ENCODE measurements around the gene GABRA4.

GABRA4 gene

GRCh38 chr4:46979283-46979682, 14.1 kb downstream of the GABRA4 start:
- no peak overlapping the region for H3K4me3 ChIP-seq (ENCODE audit: low read length in 2 of 2)
- no peak overlapping the region for H3K9ac ChIP-seq (ENCODE audit: low read length in 2 of 2)
- no peak overlapping the region for H3K27ac ChIP-seq (ENCODE audit: low read length)
- no peaks in the 10 kb centered on the region for H3K27me3 ChIP-seq (ENCODE audit: control insufficient read depth in 1 of 2, insufficient read depth in 2 of 2, low read length in 2 of 2)
- H3K4me1 ChIP-seq (ENCODE audit: control insufficient read depth, insufficient read depth, low read length): no peaks in the 10 kb centered on the region
- no peaks in the 10 kb centered on the region for H3K9me3 ChIP-seq (ENCODE audit: control insufficient read depth in 2 of 2, low read length in 2 of 2)
- no peaks in the 10 kb centered on the region for H3K36me3 ChIP-seq (ENCODE audit: control insufficient read depth in 2 of 2, insufficient read depth in 2 of 2, low read length in 2 of 2)

DNA sequence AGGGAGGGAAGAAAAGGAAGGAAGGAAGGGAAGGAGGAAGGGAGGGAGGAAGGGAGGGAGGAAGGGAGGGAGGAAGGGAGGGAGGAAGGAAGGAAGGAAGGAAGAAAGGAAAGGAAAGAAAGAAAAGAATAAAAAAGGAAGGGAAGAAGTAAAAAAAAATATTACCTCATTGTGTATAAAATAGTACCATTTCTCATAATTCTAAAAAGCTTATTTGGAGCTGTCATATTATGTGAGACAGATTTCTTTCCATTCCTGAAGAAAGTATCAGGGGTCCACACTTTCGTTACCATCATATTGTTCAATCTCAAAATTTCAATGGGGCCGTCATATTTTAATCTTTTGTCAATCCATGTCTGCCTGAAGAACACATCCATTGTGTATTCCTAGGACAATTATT, 16.1 kb downstream of the GABRA4 start:
- no peaks in the 10 kb centered on the region for H3K9me3 ChIP-seq (ENCODE audit: control insufficient read depth in 2 of 2, low read length in 2 of 2)
- H3K4me1 ChIP-seq (ENCODE audit: control insufficient read depth, insufficient read depth, low read length): no peaks in the 10 kb centered on the region
- no peaks in the 10 kb centered on the region for H3K27me3 ChIP-seq (ENCODE audit: control insufficient read depth in 1 of 2, insufficient read depth in 2 of 2, low read length in 2 of 2)
- no peak overlapping the region for H3K4me3 ChIP-seq (ENCODE audit: low read length in 2 of 2)
- no peak overlapping the region for H3K27ac ChIP-seq (ENCODE audit: low read length)
- no peak overlapping the region for H3K9ac ChIP-seq (ENCODE audit: low read length in 2 of 2)
- H3K36me3 ChIP-seq (ENCODE audit: control insufficient read depth in 2 of 2, insufficient read depth in 2 of 2, low read length in 2 of 2): no peaks in the 10 kb centered on the region

DNA sequence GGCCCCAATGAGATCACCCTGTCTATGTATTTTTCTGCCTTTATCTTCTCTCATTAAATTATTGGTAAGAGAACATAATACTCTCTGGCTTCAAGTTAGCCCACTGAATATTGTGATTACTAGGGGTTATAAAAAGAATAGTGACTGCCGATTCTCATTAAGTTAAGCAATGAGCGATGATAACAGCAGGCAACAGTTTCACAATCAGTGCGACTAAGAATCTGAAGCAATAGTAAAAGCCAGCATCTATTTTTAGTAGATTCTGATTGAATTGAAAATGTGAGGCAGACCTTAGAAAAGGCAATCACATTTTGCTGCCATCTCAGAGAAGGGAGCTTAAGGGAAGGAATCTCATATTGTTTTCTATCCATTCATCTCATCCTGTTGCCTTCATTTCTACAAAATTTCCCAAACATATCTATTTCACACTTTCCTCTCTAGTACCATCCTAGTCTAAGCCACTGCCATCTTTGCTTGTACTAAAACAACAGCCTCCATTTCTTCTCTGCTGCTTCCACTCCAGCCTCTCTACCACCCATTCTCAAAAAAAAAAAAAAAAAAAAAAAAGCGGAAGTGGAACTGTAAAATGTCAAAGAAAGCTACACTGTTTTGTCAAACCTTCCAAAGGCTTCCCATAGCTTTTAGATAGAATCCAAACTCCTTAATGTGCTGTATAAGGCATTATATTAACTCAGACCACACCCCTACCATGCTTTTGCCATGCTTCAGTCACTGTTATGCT, 17.4 kb downstream of the GABRA4 start:
- H3K27ac ChIP-seq (ENCODE audit: low read length): no peak overlapping the region
- H3K9me3 ChIP-seq (ENCODE audit: control insufficient read depth in 2 of 2, low read length in 2 of 2): no peaks in the 10 kb centered on the region
- no peak overlapping the region for H3K9ac ChIP-seq (ENCODE audit: low read length in 2 of 2)
- no peaks in the 10 kb centered on the region for H3K36me3 ChIP-seq (ENCODE audit: control insufficient read depth in 2 of 2, insufficient read depth in 2 of 2, low read length in 2 of 2)
- no peaks in the 10 kb centered on the region for H3K4me1 ChIP-seq (ENCODE audit: control insufficient read depth, insufficient read depth, low read length)
- no peak overlapping the region for H3K4me3 ChIP-seq (ENCODE audit: low read length in 2 of 2)
- no peaks in the 10 kb centered on the region for H3K27me3 ChIP-seq (ENCODE audit: control insufficient read depth in 1 of 2, insufficient read depth in 2 of 2, low read length in 2 of 2)

GRCh38 chr4:46974891-46975543, 18.4 kb downstream of the GABRA4 start:
- Histone ChIP-seq H3K27ac (ENCODE audit: low read length) (no peak overlapping the region), H3K9me3 (ENCODE audit: control insufficient read depth in 2 of 2, low read length in 2 of 2) (no peaks in the 10 kb centered on the region), H3K36me3 (ENCODE audit: control insufficient read depth in 2 of 2, insufficient read depth in 2 of 2, low read length in 2 of 2) (no peaks in the 10 kb centered on the region), H3K4me3 (ENCODE audit: low read length in 2 of 2) (no peak overlapping the region), H3K4me1 (ENCODE audit: control insufficient read depth, insufficient read depth, low read length) (no peaks in the 10 kb centered on the region), H3K9ac (ENCODE audit: low read length in 2 of 2) (no peak overlapping the region), H3K27me3 (ENCODE audit: control insufficient read depth in 1 of 2, insufficient read depth in 2 of 2, low read length in 2 of 2) (no peaks in the 10 kb centered on the region)

DNA sequence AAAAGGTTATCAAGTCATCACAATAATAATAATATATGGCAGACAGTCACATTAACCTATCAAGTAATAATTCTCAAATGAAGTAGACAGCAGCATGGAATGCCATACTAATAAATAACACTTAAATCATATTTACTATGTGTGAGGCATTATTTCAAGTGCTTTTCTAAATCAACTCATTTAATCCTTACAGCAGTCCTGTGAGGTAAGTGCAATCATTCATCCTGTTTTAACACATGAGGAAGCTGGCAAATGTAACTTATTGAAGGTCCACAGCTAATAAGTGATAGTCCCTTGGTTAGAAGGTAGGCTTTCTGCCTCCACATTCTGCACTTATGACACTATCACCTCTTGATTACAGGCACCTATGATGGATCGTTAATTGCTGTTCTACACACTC, 24.5 kb downstream of the GABRA4 start:
- no peak overlapping the region for H3K27ac ChIP-seq (ENCODE audit: low read length)
- no peaks in the 10 kb centered on the region for H3K4me1 ChIP-seq (ENCODE audit: control insufficient read depth, insufficient read depth, low read length)
- no peak overlapping the region for H3K4me3 ChIP-seq (ENCODE audit: low read length in 2 of 2)
- H3K9me3 ChIP-seq (ENCODE audit: control insufficient read depth in 2 of 2, low read length in 2 of 2): no peaks in the 10 kb centered on the region
- no peaks in the 10 kb centered on the region for H3K27me3 ChIP-seq (ENCODE audit: control insufficient read depth in 1 of 2, insufficient read depth in 2 of 2, low read length in 2 of 2)
- no peaks in the 10 kb centered on the region for H3K36me3 ChIP-seq (ENCODE audit: control insufficient read depth in 2 of 2, insufficient read depth in 2 of 2, low read length in 2 of 2)
- H3K9ac ChIP-seq (ENCODE audit: low read length in 2 of 2): no peak overlapping the region

GRCh38 chr4:46967631-46968030, 25.8 kb downstream of the GABRA4 start:
- no peaks in the 10 kb centered on the region for H3K36me3 ChIP-seq (ENCODE audit: control insufficient read depth in 2 of 2, insufficient read depth in 2 of 2, low read length in 2 of 2)
- no peaks in the 10 kb centered on the region for H3K4me1 ChIP-seq (ENCODE audit: control insufficient read depth, insufficient read depth, low read length)
- H3K9me3 ChIP-seq (ENCODE audit: control insufficient read depth in 2 of 2, low read length in 2 of 2): no peaks in the 10 kb centered on the region
- H3K27me3 ChIP-seq (ENCODE audit: control insufficient read depth in 1 of 2, insufficient read depth in 2 of 2, low read length in 2 of 2): no peaks in the 10 kb centered on the region
- H3K9ac ChIP-seq (ENCODE audit: low read length in 2 of 2): no peak overlapping the region
- H3K27ac ChIP-seq (ENCODE audit: low read length): no peak overlapping the region
- H3K4me3 ChIP-seq (ENCODE audit: low read length in 2 of 2): no peak overlapping the region

DNA sequence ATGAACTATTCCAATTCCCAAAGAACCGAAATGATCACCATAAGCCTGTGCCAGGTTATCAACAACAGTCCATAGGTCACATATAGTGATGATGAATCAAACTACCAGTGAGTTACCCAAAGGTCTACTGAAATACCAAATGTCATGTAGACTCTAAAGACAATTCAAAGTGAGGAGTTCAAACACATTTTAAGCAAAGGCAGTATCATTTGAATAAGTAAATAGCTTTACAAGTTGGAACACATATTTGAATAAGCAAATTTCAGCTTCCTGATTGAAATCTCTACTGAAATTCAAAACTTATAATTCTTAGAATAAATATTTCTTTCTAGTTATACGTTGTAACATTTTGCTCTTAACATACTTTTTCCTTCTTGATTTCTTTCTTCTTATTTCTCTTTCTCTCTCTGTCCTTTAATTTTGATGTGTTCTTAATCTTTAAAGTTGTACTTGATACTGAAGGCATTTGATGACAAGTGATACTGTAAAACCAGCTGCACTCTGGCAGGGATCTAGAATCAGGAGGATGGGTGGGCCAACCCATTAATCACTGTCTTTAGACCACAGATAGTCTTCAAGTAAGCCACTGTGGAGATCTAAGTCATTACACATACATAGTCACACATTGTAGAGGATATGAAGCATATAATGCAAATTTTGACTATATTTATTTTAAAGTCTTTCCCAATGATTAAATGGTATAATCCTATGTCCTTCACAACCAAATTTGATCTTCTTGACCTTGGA, 34.5 kb downstream of the GABRA4 start:
- H3K36me3 ChIP-seq (ENCODE audit: control insufficient read depth in 2 of 2, insufficient read depth in 2 of 2, low read length in 2 of 2): no peaks in the 10 kb centered on the region
- no peaks in the 10 kb centered on the region for H3K27me3 ChIP-seq (ENCODE audit: control insufficient read depth in 1 of 2, insufficient read depth in 2 of 2, low read length in 2 of 2)
- no peak overlapping the region for H3K9ac ChIP-seq (ENCODE audit: low read length in 2 of 2)
- no peaks in the 10 kb centered on the region for H3K4me1 ChIP-seq (ENCODE audit: control insufficient read depth, insufficient read depth, low read length)
- no peak overlapping the region for H3K4me3 ChIP-seq (ENCODE audit: low read length in 2 of 2)
- H3K27ac ChIP-seq (ENCODE audit: low read length): no peak overlapping the region
- H3K9me3 ChIP-seq (ENCODE audit: control insufficient read depth in 2 of 2, low read length in 2 of 2): no peaks in the 10 kb centered on the region

DNA sequence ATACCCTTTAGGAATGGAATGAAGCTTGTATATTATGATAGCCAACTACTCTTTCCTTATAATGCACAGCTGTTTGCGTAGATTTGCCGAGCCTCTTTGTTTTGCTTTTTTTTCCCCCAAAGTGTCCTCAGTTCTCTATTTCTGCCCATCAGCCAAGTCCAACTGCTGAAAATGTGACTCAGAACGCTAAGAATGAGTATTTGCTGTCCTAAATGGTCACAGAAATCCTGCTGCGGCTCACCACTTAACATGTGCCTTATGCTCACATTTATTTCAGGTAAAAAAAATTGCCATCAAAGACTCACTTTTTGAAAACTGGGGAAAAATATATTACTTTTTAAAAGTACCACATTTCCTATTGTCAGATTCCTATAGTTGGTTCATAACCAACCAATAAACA, 36.9 kb downstream of the GABRA4 start:
- no peaks in the 10 kb centered on the region for H3K4me1 ChIP-seq (ENCODE audit: control insufficient read depth, insufficient read depth, low read length)

GRCh38 chr4:46955601-46956000, 37.8 kb downstream of the GABRA4 start:
- no peaks in the 10 kb centered on the region for H3K9me3 ChIP-seq (ENCODE audit: control insufficient read depth in 2 of 2, low read length in 2 of 2)
- no peak overlapping the region for H3K27ac ChIP-seq (ENCODE audit: low read length)
- H3K36me3 ChIP-seq (ENCODE audit: control insufficient read depth in 2 of 2, insufficient read depth in 2 of 2, low read length in 2 of 2): no peaks in the 10 kb centered on the region
- no peaks in the 10 kb centered on the region for H3K4me1 ChIP-seq (ENCODE audit: control insufficient read depth, insufficient read depth, low read length)
- no peak overlapping the region for H3K9ac ChIP-seq (ENCODE audit: low read length in 2 of 2)
- no peaks in the 10 kb centered on the region for H3K27me3 ChIP-seq (ENCODE audit: control insufficient read depth in 1 of 2, insufficient read depth in 2 of 2, low read length in 2 of 2)
- no peak overlapping the region for H3K4me3 ChIP-seq (ENCODE audit: low read length in 2 of 2)

More for the DNA sequence above, 36.9 kb downstream of the GABRA4 start:
- Histone ChIP-seq H3K36me3 (ENCODE audit: control insufficient read depth in 2 of 2, insufficient read depth in 2 of 2, low read length in 2 of 2) (no peaks in the 10 kb centered on the region), H3K27ac (ENCODE audit: low read length) (no peak overlapping the region), H3K9ac (ENCODE audit: low read length in 2 of 2) (no peak overlapping the region), H3K9me3 (ENCODE audit: control insufficient read depth in 2 of 2, low read length in 2 of 2) (no peaks in the 10 kb centered on the region), H3K4me3 (ENCODE audit: low read length in 2 of 2) (no peak overlapping the region), H3K27me3 (ENCODE audit: control insufficient read depth in 1 of 2, insufficient read depth in 2 of 2, low read length in 2 of 2) (no peaks in the 10 kb centered on the region)

DNA sequence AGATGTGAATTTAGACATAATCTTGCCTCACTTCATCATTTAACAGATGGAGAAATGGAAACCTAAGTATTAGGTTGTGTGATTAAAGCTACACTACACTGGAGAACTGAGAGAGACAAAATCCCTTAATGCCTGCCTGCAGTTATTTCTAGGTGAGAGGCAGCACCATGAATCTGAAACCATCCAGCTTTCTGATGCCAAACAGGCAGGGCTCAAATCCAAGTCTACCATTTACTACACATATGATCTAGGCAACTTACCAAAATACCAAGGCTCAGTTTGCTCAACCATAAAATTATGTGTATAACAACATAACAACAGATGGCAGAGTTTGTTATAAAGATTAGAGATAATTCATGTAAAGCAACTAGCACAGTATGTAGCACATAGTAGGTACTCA, 38.7 kb downstream of the GABRA4 start:
- Histone ChIP-seq H3K27ac (ENCODE audit: low read length) (no peak overlapping the region), H3K36me3 (ENCODE audit: control insufficient read depth in 2 of 2, insufficient read depth in 2 of 2, low read length in 2 of 2) (no peaks in the 10 kb centered on the region), H3K9ac (ENCODE audit: low read length in 2 of 2) (no peak overlapping the region), H3K9me3 (ENCODE audit: control insufficient read depth in 2 of 2, low read length in 2 of 2) (no peaks in the 10 kb centered on the region), H3K27me3 (ENCODE audit: control insufficient read depth in 1 of 2, insufficient read depth in 2 of 2, low read length in 2 of 2) (no peaks in the 10 kb centered on the region), H3K4me3 (ENCODE audit: low read length in 2 of 2) (no peak overlapping the region), H3K4me1 (ENCODE audit: control insufficient read depth, insufficient read depth, low read length) (no peaks in the 10 kb centered on the region)

DNA sequence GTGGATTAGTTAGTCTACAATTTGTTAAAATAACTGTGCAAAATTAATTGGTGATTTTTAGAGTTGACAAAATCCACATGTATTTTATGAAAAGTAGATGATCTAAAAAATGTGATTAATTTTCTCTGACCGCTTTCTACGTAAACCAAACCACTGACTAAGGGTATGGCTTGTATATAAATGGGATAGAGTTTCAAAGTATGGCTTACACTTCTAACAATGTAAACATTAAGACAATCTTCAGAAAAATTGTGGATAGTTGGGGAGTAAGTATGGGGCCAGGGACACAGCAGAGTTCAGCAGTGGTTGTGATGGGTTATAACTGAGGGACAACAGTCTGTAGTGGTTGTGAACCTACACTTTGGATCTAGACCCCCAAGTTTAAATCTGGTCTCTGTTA, 39.8 kb downstream of the GABRA4 start:
- Histone ChIP-seq H3K36me3 (ENCODE audit: control insufficient read depth in 2 of 2, insufficient read depth in 2 of 2, low read length in 2 of 2) (no peaks in the 10 kb centered on the region), H3K4me1 (ENCODE audit: control insufficient read depth, insufficient read depth, low read length) (no peaks in the 10 kb centered on the region), H3K27ac (ENCODE audit: low read length) (no peak overlapping the region), H3K9me3 (ENCODE audit: control insufficient read depth in 2 of 2, low read length in 2 of 2) (no peaks in the 10 kb centered on the region), H3K27me3 (ENCODE audit: control insufficient read depth in 1 of 2, insufficient read depth in 2 of 2, low read length in 2 of 2) (no peaks in the 10 kb centered on the region), H3K9ac (ENCODE audit: low read length in 2 of 2) (no peak overlapping the region), H3K4me3 (ENCODE audit: low read length in 2 of 2) (no peak overlapping the region)
